HL-60/S4 treated with retinoic acid at 250 ng/mL for 4 days and 3 days (cell line): ENCODE data around the gene BACH2.
"Not testable (repeated sequence)": the region's sequence is repeated elsewhere in the genome, so short reads cannot be mapped to it uniquely, and the experiment has no call there.

Experiments used
- in situ Hi-C: fragments of 300-500 bp; cut with MboI; formaldehyde crosslinking; loops from 2 replicates; pipeline ENCODE4 v1.7.0; 2022; ENCODE audit warnings: low sequenced_read_pairs

The BACH2 gene

GRCh38 chr6:90044182-90044832 lies 252.3 kb downstream of the BACH2 start:
- in situ Hi-C loops = no loop called here

GRCh38 chr6:90040931-90041330 lies 255.7 kb downstream of the BACH2 start:
- in situ Hi-C loops = no loop called here

GRCh38 chr6:90039911-90040310 lies 256.7 kb downstream of the BACH2 start:
- in situ Hi-C loops = no loop called here

- in situ Hi-C loops = no loop called here
Observed at GRCh38 chr6:90038961-90039653, 257.5 kb downstream of the BACH2 start.

- in situ Hi-C loops = no loop called here
Observed at GRCh38 chr6:90036963-90037362, 259.7 kb downstream of the BACH2 start.

- in situ Hi-C loops = no loop called here
Observed at GRCh38 chr6:90035047-90035723, 261.5 kb downstream of the BACH2 start.

- in situ Hi-C loops = no loop called here
Observed at GRCh38 chr6:90033746-90034271, 262.8 kb downstream of the BACH2 start.

GRCh38 chr6:90032489-90033212 lies 264.0 kb downstream of the BACH2 start:
- in situ Hi-C loops = not testable (repeated sequence)

- in situ Hi-C loops = no loop called here
Observed at GRCh38 chr6:90028995-90029635, 267.5 kb downstream of the BACH2 start.

GRCh38 chr6:90028066-90028778 lies 268.4 kb downstream of the BACH2 start:
- in situ Hi-C loops = no loop called here

GRCh38 chr6:90026216-90026615 lies 270.4 kb downstream of the BACH2 start:
- in situ Hi-C loops = no loop called here

GRCh38 chr6:90025523-90026061 lies 271.1 kb downstream of the BACH2 start:
- in situ Hi-C loops = no loop called here

GRCh38 chr6:90024633-90025032 lies 272.0 kb downstream of the BACH2 start:
- in situ Hi-C loops = no loop called here

- in situ Hi-C loops = no loop called here
Observed at GRCh38 chr6:90021711-90022110, 274.9 kb downstream of the BACH2 start.

- in situ Hi-C loops = no loop called here
Observed at GRCh38 chr6:90020746-90021145, 275.9 kb downstream of the BACH2 start.

GRCh38 chr6:90019216-90019615 lies 277.4 kb downstream of the BACH2 start:
- in situ Hi-C loops = no loop called here

GRCh38 chr6:90015883-90016282 lies 280.8 kb downstream of the BACH2 start:
- in situ Hi-C loops = no loop called here

GRCh38 chr6:90008908-90009501 lies 287.6 kb downstream of the BACH2 start:
- in situ Hi-C loops = no loop called here

- in situ Hi-C loops = no loop called here
Observed at GRCh38 chr6:90008189-90008907, 288.3 kb downstream of the BACH2 start.
